ENCODE results near the gene FBXW11. TPM values are rescaled to one million over a fixed set of nuclear protein-coding genes. Genes with fewer than 3 reads are reported as not detected.

Gene FBXW11
- total and polyA plus RNA-seq, 12 donors, result 5.3 to 108 (median 76.6) TPM

- H3K27ac ChIP-seq, result peak overlapping the region in 1 of 10 donors; percentile 66
Measured at GRCh38 chr5:172002310-172002709, 4.1 kb downstream of the FBXW11 start.

GRCh38 chr5:171999877-172000276 is 6.6 kb downstream of the FBXW11 start:
- intact Hi-C loops (cut with DNase I), result loop anchor here in 7 of 10 donors (5.0 to 10.0 kb wide), 5 partner anchors 43 to 88 kb away; no protein-coding TSS in a partner anchor
- Histone ChIP-seq H3K27ac (no peak overlapping the region), H3K4me1 (peaks cover 13 to 83% (median 68%) of the 10 kb centered on the region in 9 donors), H3K9me3 (no peaks in the 10 kb centered on the region), H3K36me3 (peaks cover 0 to 20% (median 0%) of the 10 kb centered on the region in 9 donors), H3K4me3 (no peak overlapping the region), H3K27me3 (no peaks in the 10 kb centered on the region)
- DNase-seq, result no peak
- WGBS, 2 donors, result 86 to 92% methylated on average over 5 of the region's 5 CpGs
- TF ChIP-seq CTCF (IDR thresholded peaks at IDR 0.05), result no peak
- no peak for ATAC-seq

More at GRCh38 chr5:172002310-172002709, 4.1 kb downstream of the FBXW11 start:
- DNase-seq (no peak), ATAC-seq (no peak)
- no peak overlapping the region for H3K4me3 ChIP-seq
- peak in 6 of 9 donors; percentile 19 to 46 (median 38) for TF ChIP-seq CTCF (IDR thresholded peaks at IDR 0.05)
- intact Hi-C loops (cut with DNase I), result loop anchor here in 6 of 10 donors (5.0 to 10.0 kb wide), 4 partner anchors 52 to 90 kb away; no protein-coding TSS in a partner anchor
- H3K4me1 ChIP-seq, result peaks cover 14 to 79% (median 66%) of the 10 kb centered on the region in 9 donors
- 32 to 46% methylated on average over 2 of the region's 2 CpGs for WGBS, 2 donors
- no peaks in the 10 kb centered on the region for H3K27me3 ChIP-seq
- no peaks in the 10 kb centered on the region for H3K9me3 ChIP-seq
- H3K36me3 ChIP-seq, result no peaks in the 10 kb centered on the region

GRCh38 chr5:171999100-171999499 is 7.3 kb downstream of the FBXW11 start:
- H3K4me1 ChIP-seq, result peaks cover 8 to 75% (median 61%) of the 10 kb centered on the region in 9 donors
- H3K36me3 ChIP-seq, result peaks cover 0 to 23% (median 0%) of the 10 kb centered on the region in 9 donors
- no peaks in the 10 kb centered on the region for H3K9me3 ChIP-seq
- 97% methylated on average over 2 of the region's 2 CpGs for WGBS, 2 donors
- H3K27me3 ChIP-seq, result no peaks in the 10 kb centered on the region
- intact Hi-C loops (cut with DNase I), result loop anchor here in 1 of 10 donors (5.0 kb wide), 1 partner anchor 42 kb away; no protein-coding TSS in a partner anchor
- no peak for DNase-seq
- no peak overlapping the region for H3K27ac ChIP-seq
- no peak for TF ChIP-seq CTCF (IDR thresholded peaks at IDR 0.05)
- H3K4me3 ChIP-seq, result no peak overlapping the region
- no peak for ATAC-seq

GRCh38 chr5:171997011-171997410 is 9.4 kb downstream of the FBXW11 start:
- no peak for TF ChIP-seq CTCF (IDR thresholded peaks at IDR 0.05)
- WGBS, 2 donors, result 84 to 89% methylated on average over 3 of the region's 3 CpGs
- Histone ChIP-seq H3K9me3 (no peaks in the 10 kb centered on the region), H3K4me3 (no peak overlapping the region), H3K4me1 (peaks cover 0 to 54% (median 44%) of the 10 kb centered on the region in 9 donors), H3K36me3 (peaks cover 0 to 36% (median 0%) of the 10 kb centered on the region in 9 donors), H3K27me3 (no peaks in the 10 kb centered on the region), H3K27ac (no peak overlapping the region)
- intact Hi-C loops (cut with DNase I), result loop anchor here in 1 of 10 donors (5.0 kb wide), 1 partner anchor 40 kb away; no protein-coding TSS in a partner anchor
- no peak for DNase-seq
- ATAC-seq, result no peak

Data from heart right ventricle (tissue), 16 donors.